OCI-LY7 (cell line): ENCODE data around the gene METTL24. TPM values are rescaled to one million over a fixed set of nuclear protein-coding genes. Genes with fewer than 3 reads are reported as not detected.

Source experiments
- BruUV-seq: library from RNA; stranded (reverse); fragments of 400-500 nt; replicated peaks from 2 replicates; lab custom pipeline; 2021; lab: Mats Ljungman, UMichigan
- CTCF ChIA-PET: fragments of 300-600 bp; sonication (Branson Sonifier 250); formaldehyde crosslinking; loops from one replicate; lab custom pipeline; 2022; ENCODE audit warnings: antibody characterized with exemption; ENCODE audit not compliant: unreplicated experiment; lab: Charles Lee
- POLR2A ChIA-PET: fragments of 300-600 bp; sonication (Branson Sonifier 250); formaldehyde crosslinking; loops from one replicate; lab custom pipeline; 2022; ENCODE audit warnings: antibody characterized with exemption; lab: Charles Lee
- DNase-seq: peaks from one replicate; pipeline ENCODE4 v3.0.0-alpha.2; 2015; ENCODE audit warnings: low spot score
- H2AFZ ChIP-seq: fragments of 200-600 bp; sonication (generic), shearing (Covaris generic); 2 replicates; pipeline ENCODE4 v1.6.1; 2014; ENCODE audit warnings: mild to moderate bottlenecking, antibody characterized with exemption, low read length, moderate library complexity
- H3K27ac ChIP-seq: fragments of 200-600 bp; sonication (generic); 2 replicates; pipeline ENCODE4 v1.5.1; 2014; ENCODE audit warnings: mixed run types, low read depth, mild to moderate bottlenecking, moderate library complexity, low read length, inconsistent platforms; ENCODE audit not compliant: poor library complexity, severe bottlenecking
- H3K36me3 ChIP-seq: fragments of 200-600 bp; sonication (generic); 2 replicates; pipeline ENCODE4 v1.6.1; 2014; ENCODE audit warnings: mild to moderate bottlenecking, antibody characterized with exemption, low read length, moderate library complexity, mixed read lengths; ENCODE audit not compliant: insufficient read depth
- H3K4me1 ChIP-seq: fragments of 200-600 bp; sonication (generic); 2 replicates; pipeline ENCODE4 v1.5.1; 2014; ENCODE audit warnings: mild to moderate bottlenecking, low read length; ENCODE audit not compliant: insufficient read depth, poor library complexity, severe bottlenecking
- H3K4me2 ChIP-seq: fragments of 200-600 bp; sonication (generic); 2 replicates; pipeline ENCODE4 v1.6.1; 2014; ENCODE audit warnings: mild to moderate bottlenecking, low read length
- H3K4me3 ChIP-seq: fragments of 200-600 bp; sonication (generic); 2 replicates; pipeline ENCODE4 v1.5.1; 2014; ENCODE audit warnings: mild to moderate bottlenecking, low read depth, low read length; ENCODE audit not compliant: poor library complexity, severe bottlenecking
- H3K79me2 ChIP-seq: fragments of 200-600 bp; sonication (generic); 2 replicates; pipeline ENCODE4 v1.6.1; 2016; ENCODE audit warnings: low read depth, mild to moderate bottlenecking, low read length, moderate library complexity, mixed read lengths; ENCODE audit not compliant: insufficient read depth
- H3K9me2 ChIP-seq: fragments of 200-600 bp; sonication (generic); 2 replicates; pipeline ENCODE4 v1.6.1; 2016; ENCODE audit warnings: mild to moderate bottlenecking, low read length, mixed read lengths; ENCODE audit not compliant: insufficient read depth
- H3K9me3 ChIP-seq: fragments of 200-600 bp; sonication (generic); 2 replicates; pipeline ENCODE4 v1.6.1; 2014; ENCODE audit warnings: mild to moderate bottlenecking, mixed run types, low read length, mixed read lengths
- H4K20me1 ChIP-seq: fragments of 200-600 bp; sonication (generic); 2 replicates; pipeline ENCODE4 v1.6.1; 2014; ENCODE audit warnings: mild to moderate bottlenecking, antibody characterized with exemption, low read length, moderate library complexity, mixed read lengths; ENCODE audit not compliant: insufficient read depth
- CTCF ChIP-seq: fragments of 200-600 bp; sonication (generic); conservative IDR thresholded peaks from 2 replicates; pipeline ENCODE4 v1.5.1; 2014; ENCODE audit warnings: mild to moderate bottlenecking, antibody characterized with exemption, low read length, moderate library complexity, mixed read lengths
- EZH2phosphoT487 ChIP-seq: fragments of 200-600 bp; sonication (generic); IDR thresholded peaks from 2 replicates; pipeline ENCODE4 v1.6.1; 2018; ENCODE audit warnings: low read depth, borderline replicate concordance, mild to moderate bottlenecking, mixed run types, antibody characterized with exemption, low read length, moderate library complexity, mixed read lengths
- intact Hi-C: fragments of 100-400 bp; cut with micrococcal nuclease; formaldehyde crosslinking; loops from one replicate; pipeline ENCODE4 v1.10.0; 2022; ENCODE audit not compliant: unreplicated experiment
- total RNA-seq, 2 experiments: library from RNA; depleted of rRNA in 1 of 2; stranded (reverse); fragments of >200 nt in 1 of 2; shearing (Covaris generic) in 1 of 2; gene quantifications; 2 replicates each; pipeline ENCODE4 v1.2.3, GENCODE V29; 2014 to 2022

METTL24 gene
- total RNA-seq, 2 experiments from 2014 or later = not detected

- Histone ChIP-seq H3K36me3 (no peaks in the 10 kb centered on the region), H3K4me2 (no peak overlapping the region), H3K4me3 (no peak overlapping the region), H3K9me2 (no peaks in the 10 kb centered on the region), H3K9me3 (no peaks in the 10 kb centered on the region), H2AFZ (no peak overlapping the region), H3K4me1 (no peaks in the 10 kb centered on the region), H4K20me1 (no peaks in the 10 kb centered on the region), H3K79me2 (no peaks in the 10 kb centered on the region), H3K27ac (no peak overlapping the region)
- no TSS peak for BruUV-seq
- ChIA-PET POLR2A (interaction anchor here (0.5 to 1.2 kb wide), 2 partner anchors 12 to 156 kb away, joined by 3 to 4 read pairs; no protein-coding TSS in a partner anchor), CTCF (no interaction called here)
- intact Hi-C loops = no loop called here
- TF ChIP-seq EZH2phosphoT487 (no peak), CTCF (no peak)
- DNase-seq = no peak
Measured at GRCh38 chr6:110340392-110340965, 17.7 kb downstream of the METTL24 start.

- Histone ChIP-seq H3K4me1 (no peaks in the 10 kb centered on the region), H3K9me3 (no peaks in the 10 kb centered on the region), H3K27ac (no peak overlapping the region), H4K20me1 (no peaks in the 10 kb centered on the region), H3K36me3 (no peaks in the 10 kb centered on the region), H3K79me2 (no peaks in the 10 kb centered on the region), H3K4me2 (no peak overlapping the region), H2AFZ (no peak overlapping the region), H3K4me3 (no peak overlapping the region), H3K9me2 (no peaks in the 10 kb centered on the region)
- no peak for TF ChIP-seq EZH2phosphoT487
- no peak for TF ChIP-seq CTCF
- ChIA-PET POLR2A (interaction anchor here (0.9 kb wide), 1 partner anchor 158 kb away, joined by 3 read pairs; no protein-coding TSS in a partner anchor), CTCF (interaction anchor here (0.6 kb wide), 1 partner anchor 390 kb away, joined by 3 read pairs; no protein-coding TSS in a partner anchor)
- no peak for DNase-seq
- no TSS peak for BruUV-seq
- intact Hi-C loops = no loop called here
Measured at GRCh38 chr6:110338820-110339470, 19.2 kb downstream of the METTL24 start.

GRCh38 chr6:110337486-110337885 lies 20.7 kb downstream of the METTL24 start:
- no peak overlapping the region for H3K27ac ChIP-seq
- intact Hi-C loops = no loop called here
- no peak for DNase-seq
- H3K9me2 ChIP-seq = no peaks in the 10 kb centered on the region
- CTCF ChIA-PET = no interaction called here
- TF ChIP-seq EZH2phosphoT487 (no peak), CTCF (no peak)
- H3K4me1 ChIP-seq = no peaks in the 10 kb centered on the region
- H3K36me3 ChIP-seq = no peaks in the 10 kb centered on the region
- BruUV-seq = no TSS peak
- no peak overlapping the region for H3K4me3 ChIP-seq
- H3K79me2 ChIP-seq = no peaks in the 10 kb centered on the region
- no peak overlapping the region for H2AFZ ChIP-seq
- POLR2A ChIA-PET = interaction anchor here (1.3 kb wide), 1 partner anchor 9 kb away, joined by 3 read pairs; no protein-coding TSS in a partner anchor
- H4K20me1 ChIP-seq = no peaks in the 10 kb centered on the region
- H3K9me3 ChIP-seq = no peaks in the 10 kb centered on the region
- no peak overlapping the region for H3K4me2 ChIP-seq
